Fibroblast of villous mesenchyme (primary cell): ENCODE data around the gene RGS6. TPM values are rescaled to one million over a fixed set of nuclear protein-coding genes. Genes with fewer than 3 reads are reported as not detected.

Experiments
- DNase-seq: peaks from one replicate; pipeline ENCODE4 v3.0.0-alpha.2; 2010; ENCODE audit warnings: low read depth
- H3K4me3 ChIP-seq: 2 replicates; pipeline ENCODE4 v1.5.1; 2011; ENCODE audit warnings: low read depth, mild to moderate bottlenecking, low read length
- CTCF ChIP-seq: IDR thresholded peaks from 2 replicates; pipeline ENCODE4 v1.5.1; 2012; ENCODE audit warnings: low read depth, mild to moderate bottlenecking, low read length; ENCODE audit not compliant: insufficient read depth
- total RNA-seq: library from RNA; depleted of rRNA; stranded (reverse); fragments of >200 nt; gene quantifications from 2 replicates; pipeline ENCODE4 v1.2.3, GENCODE V29; 2012

The RGS6 gene
- total RNA-seq, 1 donor: not detected

GRCh38 chr14:72118841-72119240, 186.6 kb downstream of the RGS6 start:
- TF ChIP-seq CTCF: no peak
- DNase-seq: no peak
- no peak overlapping the region for H3K4me3 ChIP-seq

GRCh38 chr14:72120315-72120714, 188.1 kb downstream of the RGS6 start:
- no peak overlapping the region for H3K4me3 ChIP-seq
- no peak for TF ChIP-seq CTCF
- DNase-seq: no peak

GRCh38 chr14:72123755-72124154, 191.5 kb downstream of the RGS6 start:
- no peak overlapping the region for H3K4me3 ChIP-seq
- no peak for TF ChIP-seq CTCF
- no peak for DNase-seq

GRCh38 chr14:72124171-72124570, 191.9 kb downstream of the RGS6 start:
- no peak for DNase-seq
- no peak overlapping the region for H3K4me3 ChIP-seq
- no peak for TF ChIP-seq CTCF

GRCh38 chr14:72126091-72126490, 193.9 kb downstream of the RGS6 start:
- no peak for DNase-seq
- no peak for TF ChIP-seq CTCF
- no peak overlapping the region for H3K4me3 ChIP-seq

GRCh38 chr14:72126561-72126960, 194.3 kb downstream of the RGS6 start:
- no peak for TF ChIP-seq CTCF
- DNase-seq: no peak
- H3K4me3 ChIP-seq: no peak overlapping the region

GRCh38 chr14:72128629-72129028, 196.4 kb downstream of the RGS6 start:
- no peak overlapping the region for H3K4me3 ChIP-seq
- no peak for DNase-seq
- TF ChIP-seq CTCF: no peak
